ENCODE results near the gene MORN5.

- TF ChIP-seq POLR2AphosphoS5 (IDR thresholded peaks at IDR 0.05; ENCODE audit: low read depth, low read length) (no peak), POLR2A (IDR thresholded peaks at IDR 0.05; ENCODE audit: low read depth, low read length) (no peak), TAF1 (IDR thresholded peaks at IDR 0.05; ENCODE audit: low read depth, low read length) (no peak), POU2F2 (IDR thresholded peaks at IDR 0.05; ENCODE audit: low read depth, low read length) (no peak)
These were observed 12.4 kb downstream of the MORN5 start for GRCh38 chr9:122172131-122172530.

Measured in GM12891 (cell line).